HG02885 (cell line): ENCODE data around the gene CDH23.

Experiments
- ATAC-seq: cut with Tn5 transposase; IDR thresholded peaks from one replicate; pipeline ENCODE4 v1.9.1; 2021; ENCODE audit warnings: mild to moderate bottlenecking; ENCODE audit not compliant: unreplicated experiment, poor library complexity

CDH23 gene

DNA sequence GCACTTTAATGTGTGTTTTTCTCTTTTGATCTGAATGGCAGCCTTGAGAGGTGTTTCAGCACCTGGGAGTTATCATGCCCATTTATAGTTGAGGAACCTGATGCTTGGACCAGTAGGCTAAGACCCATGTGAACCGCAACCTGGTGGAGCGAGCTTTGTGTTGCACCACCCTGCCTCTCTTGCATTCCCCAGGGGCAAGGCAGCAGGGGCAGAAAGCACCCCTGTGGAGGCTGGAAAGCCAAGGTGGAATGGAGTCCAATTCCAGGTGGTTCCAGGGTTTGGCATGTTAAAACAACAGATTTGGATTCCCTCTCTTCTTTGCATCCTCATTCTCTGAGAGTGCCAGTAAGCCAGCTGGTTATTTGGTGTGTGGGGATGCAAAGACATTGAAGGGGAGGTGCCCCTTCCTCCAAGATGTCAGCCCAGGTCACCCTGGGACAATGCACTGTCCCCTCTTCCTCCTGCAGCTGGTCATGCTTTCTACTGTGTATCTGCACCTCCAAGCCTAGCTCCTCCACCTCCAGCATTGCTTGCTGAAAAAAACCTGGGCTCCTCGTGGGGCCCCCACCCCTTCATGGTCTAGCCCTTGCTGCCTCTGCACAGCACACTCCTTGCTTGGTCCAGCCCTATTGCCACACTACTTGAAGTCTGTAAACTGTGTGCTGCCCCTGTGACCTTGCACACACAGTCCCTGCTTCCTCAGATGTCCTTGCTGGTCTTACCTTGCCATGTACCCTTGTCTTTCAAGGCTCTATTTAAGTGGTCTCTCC, 5.6 kb upstream of the CDH23 start:
- ATAC-seq: no peak

DNA sequence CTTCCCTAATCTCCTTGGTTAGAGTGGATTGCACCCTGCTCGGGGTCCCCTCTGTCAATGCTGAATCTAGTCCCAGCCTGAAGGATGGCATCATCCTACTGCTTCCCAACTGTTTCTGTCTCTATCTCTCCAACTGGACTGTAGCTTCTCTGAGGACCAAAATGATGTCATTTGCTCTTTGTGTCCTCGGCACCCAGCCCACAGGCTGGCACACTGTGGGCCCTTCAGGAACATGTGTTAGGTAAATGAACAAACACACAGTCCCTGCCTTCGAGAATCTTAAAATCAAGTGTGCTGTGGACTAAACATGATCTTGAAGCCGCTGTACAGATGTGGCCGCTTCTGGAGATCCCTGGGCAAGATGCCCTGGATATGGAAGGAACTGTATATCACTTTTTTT, 5.0 kb upstream of the CDH23 start:
- no peak for ATAC-seq

- no peak for ATAC-seq
These were observed 4.4 kb upstream of the CDH23 start for GRCh38 chr10:71392292-71392691.

DNA sequence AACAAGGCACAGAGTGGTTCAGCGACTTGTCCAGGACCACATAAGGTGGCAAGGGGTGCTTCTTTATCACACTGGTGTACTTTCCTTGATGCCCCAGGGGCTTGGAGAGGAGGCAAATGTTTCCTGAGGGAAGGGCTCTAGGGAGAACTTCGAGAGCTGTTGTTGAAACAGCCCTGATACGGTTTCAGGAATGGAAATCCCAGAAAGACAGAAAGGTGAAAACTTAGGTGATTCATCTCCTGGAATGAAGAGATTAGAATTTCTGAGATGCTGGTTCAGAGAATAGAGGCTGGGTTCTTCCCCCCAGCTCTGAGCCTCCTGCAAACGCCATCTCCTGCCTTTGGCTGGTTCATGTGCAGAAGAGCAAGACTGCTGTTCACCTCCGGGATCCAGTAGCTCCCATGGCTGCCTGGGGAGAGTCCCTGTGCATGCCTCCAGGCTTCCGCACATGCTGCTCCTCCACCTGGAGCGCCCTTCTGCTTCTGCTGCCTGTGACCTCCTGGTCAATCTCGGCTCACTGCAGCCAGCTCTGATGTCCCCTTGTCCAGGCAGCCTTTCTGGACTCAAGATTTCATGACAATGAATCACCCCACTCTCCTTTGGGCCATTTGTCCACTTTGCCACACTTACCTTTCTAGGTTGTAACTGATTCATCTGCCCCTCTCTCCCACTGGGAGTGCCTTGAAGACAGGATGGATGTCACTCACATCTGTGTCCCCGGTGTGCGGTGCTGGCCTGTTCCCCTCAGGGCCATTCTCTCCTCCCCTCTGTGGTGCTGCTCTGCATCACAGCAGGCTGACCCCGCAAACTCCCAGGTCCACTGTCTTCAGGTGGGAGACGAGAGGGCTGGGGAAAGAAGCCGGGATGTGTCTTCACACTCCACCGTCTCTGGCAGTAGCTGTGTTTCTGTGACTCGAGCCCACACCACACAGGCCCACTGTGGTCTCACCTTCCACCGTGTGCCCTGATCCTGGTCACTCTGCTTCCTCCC, 3.6 kb upstream of the CDH23 start:
- no peak for ATAC-seq

DNA sequence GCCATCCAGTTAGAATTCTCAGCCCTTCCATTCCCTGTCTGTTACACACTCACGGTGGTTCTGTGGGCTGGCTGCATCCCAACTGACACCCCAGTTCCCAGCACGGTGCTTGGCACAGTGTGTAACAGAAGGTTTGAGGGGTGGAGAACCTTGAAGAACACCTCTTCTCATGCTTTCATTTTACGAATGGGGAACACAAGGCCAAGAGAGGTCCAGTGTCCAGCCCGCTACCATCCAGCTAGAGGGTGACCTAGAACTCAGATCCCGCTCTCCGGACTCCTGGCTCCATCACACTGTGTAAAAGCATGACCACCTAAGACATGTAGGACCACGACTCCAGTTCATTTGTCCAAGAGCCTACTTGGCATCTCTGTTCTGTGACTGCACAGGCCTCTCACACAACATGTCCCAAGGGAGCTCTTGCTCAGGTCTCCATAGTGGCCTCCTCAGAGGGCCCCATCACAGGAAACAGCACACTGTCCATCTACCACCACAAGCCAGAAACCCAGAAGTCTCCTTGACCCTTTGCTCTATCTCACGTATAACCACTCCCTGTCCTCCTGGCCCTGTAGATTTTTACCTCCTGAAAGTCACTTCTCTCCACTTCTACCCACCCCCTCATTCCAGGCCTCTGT, 2.8 kb upstream of the CDH23 start:
- no peak for ATAC-seq

DNA sequence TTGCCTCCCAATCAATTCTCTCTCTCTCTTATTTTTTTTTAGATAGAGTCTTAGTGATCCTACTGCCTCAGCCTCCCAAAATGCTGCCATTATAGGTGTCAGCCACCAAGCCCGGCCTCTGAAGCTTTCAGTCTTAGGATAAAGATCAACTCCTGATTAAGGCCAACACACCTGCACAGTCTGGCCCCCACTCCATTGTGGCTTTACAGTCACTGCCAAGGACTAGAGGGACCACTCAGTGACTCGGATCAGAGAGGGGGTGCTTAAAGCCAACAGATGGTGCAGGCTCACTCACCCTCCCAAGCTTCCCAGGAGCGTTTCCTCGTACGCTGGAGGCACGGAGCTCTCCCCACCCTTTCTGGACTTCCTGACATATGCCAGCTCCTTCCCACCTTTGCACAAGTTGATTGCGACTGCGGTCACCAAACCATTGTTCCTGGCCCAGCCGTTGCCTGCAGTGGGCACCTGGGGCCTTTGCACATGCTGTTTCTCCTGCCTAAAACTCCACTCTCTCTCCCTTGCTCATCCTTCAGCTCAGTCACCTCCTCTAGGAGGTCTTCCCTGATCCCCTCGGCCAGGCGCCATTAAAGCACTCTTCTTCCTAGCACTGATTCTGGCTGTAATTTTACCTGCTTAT, 1.7 kb upstream of the CDH23 start:
- no peak for ATAC-seq

DNA sequence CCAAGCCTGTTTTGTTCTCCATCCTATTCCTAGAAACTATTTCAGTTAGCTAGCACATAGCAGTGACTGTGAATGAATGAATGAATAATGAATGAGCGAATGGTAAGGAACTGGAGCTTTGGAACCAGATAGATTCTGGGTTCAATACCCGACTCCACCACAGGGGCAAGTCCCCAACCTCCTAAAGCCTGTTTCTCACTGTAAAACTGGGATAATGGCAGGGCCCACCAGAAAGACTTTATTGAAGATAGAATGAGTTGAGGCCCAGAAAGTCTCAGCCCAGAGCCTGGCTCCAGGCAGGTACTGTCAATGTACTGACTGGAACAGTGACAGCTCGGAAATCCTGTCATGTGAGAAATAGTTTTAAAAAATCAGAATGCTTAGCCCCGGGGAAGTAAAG, 1.1 kb upstream of the CDH23 start:
- ATAC-seq: no peak

- ATAC-seq: no peak
These were observed 523 bp upstream of the CDH23 start for GRCh38 chr10:71396084-71396710.

- no peak for ATAC-seq
These were observed 834 bp downstream of the CDH23 start for GRCh38 chr10:71397296-71398212.

- no peak for ATAC-seq
These were observed 2.3 kb downstream of the CDH23 start for GRCh38 chr10:71398976-71399375.

DNA sequence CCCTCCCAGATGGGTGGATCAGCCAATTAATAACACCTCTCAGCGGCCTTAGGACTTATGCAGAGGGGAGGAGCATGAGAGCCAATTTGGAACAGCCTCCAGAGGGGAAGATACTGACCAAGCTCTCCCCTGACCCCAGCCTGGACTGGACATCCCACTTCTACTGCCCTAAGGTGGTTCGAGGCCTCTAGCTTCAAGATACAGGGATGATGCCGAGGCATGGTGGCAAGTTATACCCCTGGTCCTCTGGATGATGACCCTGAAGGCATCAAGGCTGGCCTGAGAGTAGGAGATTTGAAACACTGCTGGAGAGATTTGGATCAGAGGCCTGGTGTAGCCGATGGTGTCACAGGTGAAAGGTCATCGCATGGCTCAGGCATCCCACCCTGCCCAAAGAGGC, 3.2 kb downstream of the CDH23 start:
- ATAC-seq: no peak

DNA sequence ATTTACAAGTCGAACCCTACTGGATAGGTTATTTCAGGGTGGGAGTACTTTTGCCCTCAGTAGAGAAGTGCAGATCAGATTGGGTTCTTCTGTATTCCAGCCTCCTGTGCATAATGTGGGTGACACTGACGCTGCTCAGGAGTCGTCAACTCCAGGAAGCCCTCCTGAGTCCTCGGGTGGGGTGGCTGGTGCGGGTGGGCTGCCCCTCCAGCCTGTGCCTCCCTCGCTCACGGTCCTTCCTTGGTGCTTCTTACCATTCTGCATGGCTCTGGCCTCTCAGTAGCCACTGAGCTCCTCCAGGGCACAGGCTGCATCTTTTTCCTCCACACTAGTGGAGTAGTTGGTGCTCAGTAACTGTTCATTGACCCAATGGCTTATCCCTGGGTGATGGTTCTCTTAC, 4.3 kb downstream of the CDH23 start:
- no peak for ATAC-seq

GRCh38 chr10:71402005-71402404, 5.3 kb downstream of the CDH23 start:
- ATAC-seq: no peak

GRCh38 chr10:71404503-71405295, 8.0 kb downstream of the CDH23 start:
- ATAC-seq: no peak

DNA sequence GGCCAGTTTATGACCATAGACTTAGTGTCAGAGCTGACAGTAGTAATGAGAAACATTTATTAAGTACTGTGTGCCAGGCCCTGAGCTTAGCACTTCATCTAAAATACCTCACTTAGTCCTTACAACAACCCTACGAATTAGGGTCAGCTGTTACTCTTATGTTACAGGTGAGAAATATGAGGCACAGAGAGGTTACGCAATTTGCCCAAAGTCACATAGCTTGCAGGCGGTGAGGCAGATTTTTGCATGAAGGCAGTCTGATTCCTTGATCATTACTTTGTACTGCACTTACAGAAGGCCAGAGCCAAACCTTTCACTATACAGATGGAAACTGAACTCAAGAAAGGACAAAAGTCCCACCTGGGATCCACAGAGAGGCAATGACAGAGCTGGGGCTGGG, 10.2 kb downstream of the CDH23 start:
- ATAC-seq: no peak

GRCh38 chr10:71408436-71409225, 11.9 kb downstream of the CDH23 start:
- ATAC-seq: no peak

GRCh38 chr10:71409516-71410104, 12.9 kb downstream of the CDH23 start:
- ATAC-seq: no peak
